ENCODE data around the gene DGKI.
"Not testable (repeated sequence)": the region's sequence is repeated elsewhere in the genome, so short reads cannot be mapped to it uniquely, and the experiment has no call there.

DGKI gene

DNA sequence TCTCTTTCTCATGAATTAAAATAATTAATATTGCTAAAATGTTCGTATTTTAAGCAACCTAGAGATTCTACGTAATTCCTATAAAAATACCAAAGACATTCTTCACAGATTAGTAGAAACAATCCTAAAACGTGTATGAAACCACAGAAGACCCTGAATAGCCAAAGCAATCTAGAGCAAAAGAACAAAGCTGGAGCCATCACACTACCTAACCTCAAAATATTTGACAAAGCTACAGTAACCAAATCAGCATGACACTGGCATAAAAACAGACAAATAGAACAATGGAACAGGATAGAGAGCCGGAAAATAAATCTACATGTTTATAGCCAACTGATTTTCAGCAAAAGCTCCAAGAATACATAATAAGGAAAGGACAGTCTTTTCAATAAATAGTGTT, 397.8 kb downstream of the DGKI start:
- DNase-seq, result no peak

DNA sequence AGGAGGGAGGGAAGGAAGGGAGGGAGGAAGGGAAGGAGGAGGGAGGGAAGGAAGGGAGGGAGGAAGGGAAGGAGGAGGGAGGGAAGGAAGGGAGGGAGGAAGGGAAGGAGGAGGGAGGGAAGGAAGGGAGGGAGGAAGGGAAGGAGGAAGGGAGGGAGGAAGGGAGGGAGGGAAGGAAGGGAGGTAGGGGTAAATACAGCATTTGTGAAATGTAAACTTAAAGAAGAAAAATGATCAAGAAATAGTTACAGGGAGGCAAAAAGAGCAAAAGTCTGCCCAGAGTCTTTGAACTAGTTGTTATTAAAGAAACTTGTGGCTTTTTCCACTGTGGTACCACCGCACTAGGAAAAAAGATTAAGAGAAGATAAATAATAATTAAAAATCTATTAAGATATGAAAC, 398.2 kb downstream of the DGKI start:
- not testable (repeated sequence) for DNase-seq

DNA sequence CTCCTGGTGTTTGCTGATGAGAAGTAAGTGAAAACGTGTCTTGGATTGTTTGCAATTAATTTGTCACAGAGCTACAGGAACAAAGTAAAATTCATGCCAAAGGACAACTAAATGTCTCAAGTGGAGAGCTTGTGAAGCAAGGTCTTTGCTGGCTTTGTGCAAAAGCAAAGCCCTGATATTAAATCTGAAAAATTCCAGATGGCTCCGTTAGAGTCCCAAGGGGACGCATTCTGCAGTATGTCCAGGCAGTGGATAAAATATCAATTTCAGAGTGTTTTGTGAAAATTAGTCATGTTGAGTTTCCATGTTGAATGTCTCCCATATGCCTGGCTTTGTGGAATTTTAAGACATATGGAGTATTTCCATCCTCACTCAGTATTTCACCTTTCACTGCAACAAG, 400.7 kb downstream of the DGKI start:
- no peak for DNase-seq

DNA sequence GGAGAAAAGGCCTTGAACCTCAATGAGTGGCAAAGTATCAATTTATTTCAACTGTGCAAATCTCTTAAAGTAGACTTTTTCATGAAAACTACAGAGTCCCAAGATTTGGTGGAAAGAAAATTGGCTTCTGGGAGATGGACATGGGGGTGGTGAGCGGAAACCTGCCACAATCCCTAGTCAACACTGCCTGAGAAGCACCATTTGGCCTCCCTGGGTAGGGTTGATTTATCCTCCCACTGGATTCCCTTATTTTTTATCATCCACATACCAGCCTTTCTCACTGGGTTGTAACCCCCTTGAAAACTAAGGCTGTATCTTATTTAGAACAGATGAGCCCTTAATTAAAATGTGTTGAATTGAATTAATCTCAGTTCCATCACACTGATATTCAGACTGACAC, 401.5 kb downstream of the DGKI start:
- no peak for DNase-seq

DNA sequence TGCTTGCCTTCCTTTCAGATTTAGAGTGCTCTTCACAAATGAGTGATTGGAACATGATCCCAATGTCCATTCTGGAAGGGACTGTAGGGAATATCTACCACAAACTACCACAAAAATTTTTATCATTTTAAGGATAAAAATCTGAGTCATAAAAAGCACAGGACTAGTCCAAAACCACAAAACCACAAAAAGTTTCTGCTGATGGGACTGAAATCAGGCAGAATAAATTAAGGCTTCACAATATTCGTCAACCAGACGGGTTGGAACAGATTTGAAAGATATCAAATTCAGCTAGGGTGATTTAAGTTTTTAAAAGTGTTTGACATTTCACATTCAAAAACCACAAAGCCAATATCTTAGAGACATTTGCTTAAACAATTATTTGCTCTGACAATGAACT, 403.2 kb downstream of the DGKI start:
- no peak for DNase-seq

DNA sequence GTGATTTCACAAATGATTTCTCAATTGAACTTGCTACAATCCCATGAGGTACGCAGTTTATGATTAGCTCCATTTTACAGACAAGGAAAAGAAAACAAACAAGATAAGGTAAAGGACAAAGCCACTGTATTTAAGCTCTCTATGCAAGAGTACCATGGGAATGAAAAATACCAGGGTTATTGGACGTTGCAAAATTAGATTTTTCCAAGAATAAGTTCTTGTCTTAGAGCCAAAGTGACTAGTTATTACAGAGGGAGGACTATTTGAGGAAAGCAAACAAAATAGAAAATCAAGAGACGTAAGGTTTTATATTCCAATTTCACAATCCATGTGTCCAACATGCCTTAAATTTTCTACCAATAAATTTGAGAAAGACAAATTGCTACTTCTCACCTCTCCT, 405.3 kb downstream of the DGKI start:
- DNase-seq, result no peak

DNA sequence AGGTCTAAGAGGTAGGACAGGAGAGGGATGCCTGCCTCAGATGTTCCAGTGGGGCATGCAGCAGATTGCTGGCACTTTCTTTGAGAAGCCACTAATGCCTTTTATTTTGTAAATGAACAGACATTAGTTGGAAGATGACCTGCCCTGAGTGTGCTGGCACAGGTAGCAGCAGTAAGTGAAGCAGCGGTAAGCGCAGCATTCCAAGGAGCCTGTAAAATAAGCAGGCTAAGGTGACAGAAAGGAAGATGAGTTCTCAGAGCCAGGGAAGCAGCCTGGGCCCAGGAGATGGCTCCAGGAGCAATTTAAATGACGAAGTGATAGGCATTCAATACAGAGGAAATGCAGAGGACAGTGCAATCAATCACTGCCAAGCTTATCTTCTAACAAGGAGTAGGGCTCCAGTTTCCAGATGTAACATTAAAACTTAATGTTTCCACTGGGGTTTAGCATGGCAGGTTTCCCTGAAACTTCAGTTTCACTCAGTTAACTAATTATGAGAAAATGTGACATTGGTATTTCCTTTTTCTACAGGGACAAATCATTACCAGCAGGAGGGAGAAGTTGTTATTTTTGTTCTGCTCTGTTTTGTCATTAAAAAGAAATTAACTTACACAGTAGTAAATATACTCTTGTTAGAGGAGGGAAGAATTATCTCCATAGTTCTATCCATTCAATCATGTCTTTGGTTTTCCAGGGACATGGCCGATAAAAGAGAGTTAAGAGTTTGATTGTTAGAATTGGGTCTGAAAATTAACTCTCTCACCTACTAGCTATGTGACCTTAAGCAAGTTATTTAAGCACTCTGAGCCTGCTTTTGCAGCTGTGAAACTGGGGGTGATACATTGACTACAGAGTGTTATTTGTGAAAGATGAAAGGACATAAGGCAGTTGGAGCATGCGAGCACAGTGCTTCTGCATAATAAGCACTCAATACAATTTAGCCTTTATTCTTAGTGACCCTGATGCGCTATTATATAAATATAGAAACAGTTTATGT, 406.6 kb downstream of the DGKI start:
- DNase-seq, result no peak

DNA sequence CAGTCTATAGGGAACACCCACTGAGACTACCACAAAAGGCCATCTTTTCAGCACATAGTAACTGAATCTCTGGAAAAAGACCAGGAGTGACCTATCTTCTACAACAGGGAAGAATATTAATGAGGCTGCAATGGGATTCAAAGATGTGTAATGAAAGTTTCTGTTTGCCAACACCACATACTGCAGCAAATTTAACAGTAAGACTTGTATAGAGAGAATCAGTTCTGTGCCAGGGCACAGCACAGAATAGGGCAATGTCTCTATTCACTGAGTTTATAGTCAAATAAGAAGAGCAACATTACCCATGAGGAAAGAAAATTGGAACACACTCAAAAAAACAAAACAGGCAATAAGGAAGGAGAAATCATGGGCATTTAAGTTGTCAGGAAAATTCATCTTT, 411.8 kb downstream of the DGKI start:
- DNase-seq, result no peak

DNA sequence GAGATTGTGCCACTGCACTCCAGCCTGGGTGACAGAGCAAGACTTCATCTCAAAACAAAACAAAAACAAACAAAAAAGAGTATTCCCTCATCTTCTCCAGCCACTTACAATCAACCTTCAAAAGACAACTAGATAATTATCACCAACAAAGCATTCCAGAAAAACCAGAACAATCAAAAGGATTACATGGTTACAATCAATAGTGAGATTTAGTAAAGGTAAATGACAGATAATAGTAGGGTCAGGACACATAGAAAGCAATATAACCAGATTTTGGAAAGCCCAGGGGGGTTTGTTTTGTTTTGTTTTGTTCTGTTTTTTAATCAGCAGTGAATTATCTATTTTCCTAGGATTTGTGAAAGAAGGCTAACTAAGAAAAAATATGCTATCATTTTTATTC, 412.2 kb downstream of the DGKI start:
- no peak for DNase-seq

DNA sequence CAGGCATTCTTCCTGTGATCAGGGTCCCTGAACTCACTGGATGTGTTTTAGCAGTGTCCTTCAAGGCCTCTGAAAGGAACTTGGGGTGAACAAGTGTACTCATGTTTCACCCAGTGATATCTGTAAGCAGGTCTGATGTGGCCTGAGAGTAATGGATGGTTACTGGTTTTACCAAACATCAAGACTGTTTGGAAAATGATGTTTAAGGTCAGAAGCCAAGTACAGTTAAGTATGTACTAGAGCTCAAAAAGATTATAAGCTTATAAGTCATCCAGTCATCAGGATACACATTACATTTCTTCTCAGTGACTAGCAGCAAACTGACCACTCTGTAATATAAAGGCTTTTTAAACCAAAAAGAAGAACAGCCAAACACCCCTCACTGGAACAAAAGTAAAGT, 423.5 kb downstream of the DGKI start:
- no peak for DNase-seq

DNA sequence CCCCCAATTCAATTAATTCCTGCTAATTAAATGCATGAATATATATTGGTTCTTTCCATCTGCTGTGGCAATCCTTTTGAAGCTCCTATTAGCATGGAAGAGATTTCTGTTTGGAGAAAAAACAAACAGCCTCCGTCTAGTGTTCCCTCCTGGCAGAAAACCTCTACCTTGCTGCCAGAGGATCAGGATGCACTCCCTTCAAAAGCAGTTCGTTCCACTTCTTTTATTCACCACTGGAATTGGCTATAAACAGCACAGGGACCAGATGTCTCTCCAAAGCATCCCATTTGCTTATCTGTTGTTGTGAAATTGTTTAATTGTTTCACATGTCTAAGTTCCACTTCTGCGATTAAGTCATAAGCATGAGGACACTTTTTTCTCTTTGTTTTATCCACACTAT, 425.4 kb downstream of the DGKI start:
- DNase-seq, result no peak

DNA sequence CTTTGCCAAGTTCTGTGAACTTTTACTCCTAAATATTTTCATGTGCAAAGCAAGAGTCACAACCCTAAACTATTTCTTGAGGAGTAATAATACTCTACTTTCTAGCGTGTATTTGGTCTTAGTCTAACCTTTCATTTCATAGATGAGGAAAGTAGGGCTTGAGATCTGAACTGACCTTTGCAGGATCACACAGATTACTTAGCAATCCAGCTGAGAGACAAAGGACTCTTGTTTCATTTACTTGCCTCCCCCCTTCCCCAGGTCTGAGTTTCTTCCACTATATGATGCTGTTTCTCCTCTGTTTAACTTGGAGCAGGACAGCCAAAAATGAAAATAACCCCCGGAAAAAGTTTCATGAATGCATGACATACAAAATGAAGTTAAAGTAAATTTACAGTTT, 427.9 kb downstream of the DGKI start:
- DNase-seq, result no peak

DNA sequence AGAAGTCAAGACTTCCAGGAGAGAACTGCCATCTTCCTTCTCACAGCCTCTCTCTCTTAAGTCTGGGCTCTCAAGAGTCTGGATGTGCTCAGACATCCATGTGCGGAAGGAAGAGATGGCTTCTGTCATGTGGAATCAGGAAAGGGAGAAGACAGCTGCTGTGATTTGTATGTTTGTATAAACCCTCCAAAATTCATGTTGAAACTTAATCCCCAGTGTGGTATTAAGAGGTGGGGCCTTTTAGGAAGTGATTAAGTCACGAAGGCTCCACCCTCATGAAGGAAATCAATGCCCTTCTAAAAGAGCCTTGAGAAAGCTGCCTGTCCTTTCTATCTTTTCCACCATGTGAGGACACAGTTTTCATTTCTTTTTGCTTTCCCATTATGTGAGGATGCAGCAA, 429.3 kb downstream of the DGKI start:
- DNase-seq, result no peak

DNA sequence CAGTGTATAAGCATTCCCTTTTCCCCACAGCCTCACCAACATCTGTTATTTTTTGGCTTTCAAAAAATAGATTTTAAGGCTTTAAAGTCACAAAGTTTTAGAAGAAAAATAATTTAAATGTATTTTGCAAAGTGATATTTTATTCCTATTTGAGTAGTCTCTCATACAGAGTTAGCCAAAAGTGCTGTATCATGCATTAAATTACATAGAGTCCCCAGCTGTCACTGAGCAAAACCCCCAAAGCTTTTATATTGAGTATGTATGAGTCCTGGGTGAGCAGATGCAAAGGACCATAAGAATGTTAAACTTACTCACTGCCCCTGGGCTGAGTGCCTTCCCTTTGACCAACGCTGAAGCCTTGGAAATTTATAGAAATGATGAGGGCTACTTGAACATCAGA, 432.9 kb downstream of the DGKI start:
- no peak for DNase-seq

DNA sequence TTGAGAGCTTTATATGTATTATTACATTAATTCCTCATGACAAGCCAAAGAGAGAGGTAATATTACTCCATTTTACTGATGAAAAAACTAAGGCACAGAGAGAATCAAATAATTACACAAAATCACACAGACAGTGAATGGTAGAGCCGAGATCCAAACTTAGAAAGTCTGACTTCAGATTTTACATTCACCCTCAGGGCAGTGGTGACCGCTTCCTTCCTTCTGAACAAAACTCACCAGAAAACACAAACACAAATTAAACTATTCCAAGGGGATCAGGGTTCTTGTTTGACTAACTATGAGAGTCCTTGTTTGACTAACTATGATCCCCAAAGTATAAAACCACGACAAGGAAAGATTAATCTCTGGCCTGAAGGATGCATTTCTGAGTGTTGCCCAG, 435.3 kb downstream of the DGKI start:
- DNase-seq, result no peak

DNA sequence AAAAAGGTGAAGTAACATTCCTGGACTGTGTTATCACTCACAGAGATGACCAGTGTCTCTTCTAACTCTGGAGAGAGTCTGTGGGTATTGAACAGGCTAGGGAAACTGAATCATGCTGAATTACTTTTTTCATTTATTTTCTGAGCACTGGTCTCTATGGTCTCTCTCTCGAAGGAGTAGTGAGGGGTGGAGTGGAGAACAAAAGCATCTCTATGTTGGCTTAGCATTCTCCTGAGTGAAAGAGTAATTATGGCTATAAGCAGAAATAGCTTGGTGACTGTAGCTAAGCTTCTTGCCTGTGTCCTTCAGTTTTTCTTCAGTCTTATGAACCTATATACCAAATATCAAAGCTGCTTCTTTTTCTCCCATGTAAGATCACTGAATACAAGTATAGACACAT, 438.6 kb downstream of the DGKI start:
- DNase-seq, result no peak

DNA sequence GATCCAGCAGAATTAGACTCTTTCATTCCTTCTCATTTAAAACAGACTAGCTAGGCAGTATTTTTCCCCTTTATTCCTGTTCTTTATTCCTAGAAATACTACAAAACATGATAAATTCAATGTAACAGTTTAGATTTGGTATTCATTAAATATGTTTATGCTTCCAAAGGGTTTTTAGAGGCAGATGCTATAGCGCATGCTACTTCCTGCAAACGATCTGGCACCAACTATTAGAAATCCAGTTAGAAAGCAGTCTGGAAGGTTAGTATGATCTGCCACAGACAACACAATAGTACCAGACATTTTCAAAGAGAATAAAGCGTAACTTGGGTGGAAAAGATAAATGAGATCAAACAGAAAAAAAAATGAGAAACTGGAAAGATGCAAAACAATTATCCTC, 439.7 kb downstream of the DGKI start:
- DNase-seq, result no peak

DNA sequence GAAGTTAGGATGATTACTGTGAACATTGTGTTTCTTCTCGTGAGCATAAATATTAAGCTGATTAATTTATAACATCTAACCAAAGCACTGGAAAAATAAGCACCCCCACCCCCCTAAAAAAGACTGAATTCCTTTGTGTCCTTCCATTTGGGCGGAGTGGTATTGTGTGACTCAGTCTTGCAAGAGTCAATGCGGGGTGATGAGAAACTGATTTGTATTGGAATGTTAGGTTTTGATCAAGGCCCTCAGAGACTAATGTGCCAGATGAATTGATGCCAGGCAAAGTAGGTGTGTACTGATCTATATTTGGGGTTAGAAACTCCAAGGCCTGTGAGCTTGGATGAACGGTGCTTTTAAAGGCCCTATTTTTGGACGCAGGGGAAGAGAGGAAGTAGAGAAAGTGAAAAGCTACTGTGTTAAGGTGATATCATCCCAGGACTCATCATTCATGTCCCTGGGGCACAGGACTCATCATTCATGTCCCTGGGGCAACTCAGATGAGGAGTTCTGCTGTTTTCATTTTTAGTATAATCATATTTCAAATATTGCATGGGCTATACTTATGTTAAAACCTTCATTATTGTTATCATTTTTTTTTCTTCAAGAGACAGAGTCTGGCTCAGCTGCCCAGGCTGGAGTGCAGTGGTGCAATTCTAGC, 442.0 kb downstream of the DGKI start:
- DNase-seq, result no peak

DNA sequence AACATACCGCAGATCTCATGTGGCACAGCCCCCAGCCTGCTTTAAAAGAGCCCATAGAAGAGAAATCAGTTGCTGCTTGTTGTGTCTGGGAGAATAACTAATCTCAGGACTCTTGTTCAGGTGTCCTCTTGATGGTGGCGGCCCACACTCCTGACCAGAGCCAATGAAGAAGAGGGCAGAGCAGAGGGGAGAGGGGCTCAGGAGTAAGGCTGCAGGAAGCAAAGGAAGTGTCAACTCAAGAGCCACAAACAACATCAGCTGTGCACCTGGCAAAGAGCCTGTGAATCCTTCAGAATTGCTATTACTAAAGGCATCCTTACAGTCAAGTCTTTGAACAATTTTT, 443.4 kb downstream of the DGKI start:
- DNase-seq, result no peak

DNA sequence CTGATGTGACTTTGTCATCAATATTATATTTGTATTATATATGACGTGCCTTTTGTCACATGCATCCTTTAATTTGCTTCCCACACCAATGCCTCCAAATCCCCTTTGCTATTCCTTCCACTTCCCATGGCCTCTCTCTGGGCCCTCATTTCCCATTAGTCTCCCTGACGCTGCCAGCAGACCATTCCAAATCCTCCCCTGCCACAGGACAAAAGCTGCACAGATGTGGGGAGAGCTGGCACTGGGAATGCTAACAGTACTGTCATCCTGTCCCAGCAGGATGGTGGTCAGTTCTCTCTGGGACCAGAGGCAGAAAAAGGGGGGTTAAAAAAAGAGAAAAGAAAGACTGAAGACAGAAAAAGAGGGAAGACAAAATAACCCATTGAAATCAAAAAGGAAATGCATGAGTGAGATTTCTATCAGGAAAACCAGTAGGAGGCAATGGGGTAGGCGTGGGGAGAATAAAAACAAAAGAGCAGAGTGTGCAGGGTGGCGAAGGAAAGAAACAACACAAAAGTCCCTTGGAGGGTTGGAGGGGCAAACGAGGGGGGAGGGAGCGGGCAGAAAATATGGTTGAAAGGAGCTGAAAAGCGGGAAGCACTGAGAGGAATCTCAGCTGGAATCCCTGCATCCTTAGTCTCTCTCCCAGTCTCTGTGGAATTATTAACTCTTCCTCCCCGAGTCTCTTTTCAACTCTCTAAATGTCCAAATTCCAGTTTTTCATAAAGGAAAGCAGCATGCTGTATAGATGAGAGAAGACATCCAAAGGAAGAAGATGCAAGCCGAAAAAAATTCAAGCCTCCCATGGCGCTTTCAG, 444.0 kb downstream of the DGKI start:
- DNase-seq, result no peak

DNA sequence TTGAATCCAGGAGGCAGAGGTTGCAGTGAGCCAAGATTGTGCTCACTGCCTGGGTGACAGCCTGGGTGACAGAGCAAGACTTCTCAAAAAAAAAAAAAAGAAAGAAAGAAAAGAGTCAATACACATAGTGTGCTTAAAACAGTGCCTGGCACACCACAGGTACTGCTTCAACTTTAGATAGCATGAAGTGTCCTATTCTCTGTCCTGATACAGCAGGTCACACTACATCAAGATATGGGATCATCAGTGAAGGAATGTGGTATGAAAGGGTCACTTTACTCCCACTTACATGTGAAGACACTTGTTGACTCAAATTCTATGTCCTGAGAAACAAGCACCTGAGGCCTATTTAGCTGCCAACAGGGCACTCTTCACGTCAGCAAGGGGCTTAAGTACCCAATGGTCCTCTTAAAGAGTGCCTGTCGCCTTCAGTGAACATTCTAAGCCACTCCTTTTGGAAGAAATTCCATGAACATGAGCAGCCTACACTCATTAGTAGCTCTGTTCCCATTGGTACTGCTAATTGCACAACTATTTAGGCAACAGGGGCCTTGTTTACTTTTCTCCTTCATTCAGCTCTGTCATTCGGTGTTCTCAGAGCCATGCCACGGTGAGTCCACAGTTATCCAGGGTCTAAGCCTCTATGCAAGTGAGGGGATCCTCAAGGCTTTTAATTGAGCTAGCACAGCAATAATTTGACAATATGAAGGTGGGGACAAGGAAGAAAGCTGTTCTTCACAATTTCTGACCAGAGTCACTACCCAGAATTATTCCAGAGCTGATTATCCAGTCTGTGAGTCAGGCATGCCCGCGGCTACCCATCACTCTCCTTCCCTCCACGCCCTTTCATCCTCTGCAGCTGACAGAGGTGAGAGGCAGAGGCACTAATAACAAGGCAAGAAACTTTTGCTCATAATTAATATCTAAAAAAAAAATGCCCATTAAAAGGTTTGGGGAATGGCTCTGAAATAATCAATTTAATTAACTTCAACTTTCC, 446.6 kb downstream of the DGKI start:
- DNase-seq, result no peak

DNA sequence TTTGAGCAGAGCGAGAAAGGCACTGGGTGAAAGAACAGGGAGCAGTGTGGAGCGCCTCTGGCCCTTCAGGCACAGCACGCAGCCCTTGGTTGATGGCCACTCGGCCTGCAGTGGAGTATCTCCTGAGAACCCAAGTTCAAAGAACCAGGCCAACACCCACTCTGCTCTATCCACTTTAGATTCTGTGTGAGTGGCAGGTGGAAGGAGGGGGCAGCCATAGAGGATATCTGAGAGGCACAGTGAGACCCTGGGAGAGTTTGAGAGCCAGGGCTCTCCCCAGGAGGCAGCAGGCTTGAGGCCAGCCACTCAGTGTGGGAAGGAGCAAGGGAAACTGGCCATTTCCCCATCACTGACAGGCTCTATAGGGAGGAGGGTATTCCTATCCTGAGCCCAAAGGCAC, 450.7 kb downstream of the DGKI start:
- no peak for DNase-seq

All from hematopoietic multipotent progenitor cell treated with erythropoietin and hydrocortisone succinate and interleukin-3 and kit ligand, for 8 days (in vitro differentiated cells).